Measurements from ENCODE around the gene GDF11. TPM values are rescaled to one million over a fixed set of nuclear protein-coding genes. Genes with fewer than 3 reads are reported as not detected.
A peak's percentile ranks its signal among the peaks of the same experiment; 100 is the strongest.

The GDF11 gene
- total RNA-seq, 1 donor: 4.7 TPM

GRCh38 chr12:55724226-55724939 lies 18.5 kb upstream of the GDF11 start:
- peak overlapping the region; percentile 10 for H3K4me3 ChIP-seq (ENCODE audit: low read depth, low read length)
- peak; percentile 76 for DNase-seq (ENCODE audit: low read depth)
- TF ChIP-seq, protein P1, sequence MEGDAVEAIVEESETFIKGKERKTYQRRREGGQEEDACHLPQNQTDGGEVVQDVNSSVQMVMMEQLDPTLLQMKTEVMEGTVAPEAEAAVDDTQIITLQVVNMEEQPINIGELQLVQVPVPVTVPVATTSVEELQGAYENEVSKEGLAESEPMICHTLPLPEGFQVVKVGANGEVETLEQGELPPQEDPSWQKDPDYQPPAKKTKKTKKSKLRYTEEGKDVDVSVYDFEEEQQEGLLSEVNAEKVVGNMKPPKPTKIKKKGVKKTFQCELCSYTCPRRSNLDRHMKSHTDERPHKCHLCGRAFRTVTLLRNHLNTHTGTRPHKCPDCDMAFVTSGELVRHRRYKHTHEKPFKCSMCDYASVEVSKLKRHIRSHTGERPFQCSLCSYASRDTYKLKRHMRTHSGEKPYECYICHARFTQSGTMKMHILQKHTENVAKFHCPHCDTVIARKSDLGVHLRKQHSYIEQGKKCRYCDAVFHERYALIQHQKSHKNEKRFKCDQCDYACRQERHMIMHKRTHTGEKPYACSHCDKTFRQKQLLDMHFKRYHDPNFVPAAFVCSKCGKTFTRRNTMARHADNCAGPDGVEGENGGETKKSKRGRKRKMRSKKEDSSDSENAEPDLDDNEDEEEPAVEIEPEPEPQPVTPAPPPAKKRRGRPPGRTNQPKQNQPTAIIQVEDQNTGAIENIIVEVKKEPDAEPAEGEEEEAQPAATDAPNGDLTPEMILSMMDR (IDR thresholded peaks at IDR 0.05; ENCODE audit: insufficient read depth, low read length): peak; percentile 81

- peak overlapping the region; percentile 10 for H3K4me3 ChIP-seq (ENCODE audit: low read depth, low read length)
- TF ChIP-seq, protein P1 (IDR thresholded peaks at IDR 0.05; ENCODE audit: insufficient read depth, low read length): no peak
- no peak for DNase-seq (ENCODE audit: low read depth)
Measured at GRCh38 chr12:55724940-55725309, 18.0 kb upstream of the GDF11 start.

- DNase-seq (ENCODE audit: low read depth): no peak
- TF ChIP-seq, protein P1 (IDR thresholded peaks at IDR 0.05; ENCODE audit: insufficient read depth, low read length): no peak
- peak overlapping the region; percentile 19 for H3K4me3 ChIP-seq (ENCODE audit: low read depth, low read length)
Measured at GRCh38 chr12:55725556-55725955, 17.4 kb upstream of the GDF11 start.

GRCh38 chr12:55726971-55727370 lies 16.0 kb upstream of the GDF11 start:
- peak overlapping the region; percentile 97 for H3K4me3 ChIP-seq (ENCODE audit: low read depth, low read length)
- DNase-seq (ENCODE audit: low read depth): no peak
- TF ChIP-seq, protein P1 (IDR thresholded peaks at IDR 0.05; ENCODE audit: insufficient read depth, low read length): no peak

DNA sequence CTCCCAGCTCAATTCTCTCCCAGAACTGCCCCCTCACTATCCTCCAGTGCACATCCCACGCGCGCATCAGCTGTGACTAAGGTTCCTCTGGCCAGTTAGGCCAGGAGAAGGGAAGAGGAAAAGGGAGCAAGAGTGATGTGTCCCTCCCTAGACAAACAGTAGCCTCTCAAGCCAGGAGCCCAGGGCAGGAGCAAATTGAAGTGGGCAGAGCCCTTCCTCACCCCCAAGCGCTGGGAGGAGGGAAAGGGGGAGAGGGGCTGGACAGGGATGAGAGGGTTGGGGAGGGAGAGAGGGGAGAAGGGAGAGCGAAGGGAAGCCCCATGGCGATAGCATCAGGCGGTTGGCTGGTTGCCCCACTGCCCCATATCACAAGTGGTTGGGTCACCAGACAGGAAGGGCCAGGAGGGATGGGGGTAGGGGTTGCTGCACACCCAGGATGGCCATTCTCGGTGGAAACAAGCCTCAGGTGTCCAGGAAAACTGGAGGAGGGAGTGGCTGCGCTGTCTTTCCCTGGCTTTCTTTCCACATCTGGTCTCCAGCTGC lies 15.2 kb upstream of the GDF11 start:
- TF ChIP-seq, protein P1 (IDR thresholded peaks at IDR 0.05; ENCODE audit: insufficient read depth, low read length): no peak
- peak overlapping the region; percentile 97 for H3K4me3 ChIP-seq (ENCODE audit: low read depth, low read length)
- DNase-seq (ENCODE audit: low read depth): peak; percentile 64

- DNase-seq (ENCODE audit: low read depth): peak; percentile 63
- peak overlapping the region; percentile 97 for H3K4me3 ChIP-seq (ENCODE audit: low read depth, low read length)
- TF ChIP-seq, protein P1 (IDR thresholded peaks at IDR 0.05; ENCODE audit: insufficient read depth, low read length): no peak
Measured at GRCh38 chr12:55728186-55728938, 14.6 kb upstream of the GDF11 start.

Measured in fibroblast of the aortic adventitia (primary cell).